Progenitor cell of endocrine pancreas (in vitro differentiated cells): ENCODE data around the gene LCTL. TPM values are rescaled to one million over a fixed set of nuclear protein-coding genes. Genes with fewer than 3 reads are reported as not detected.
A peak's percentile ranks its signal among the peaks of the same experiment; 100 is the strongest.
"Not testable (repeated sequence)": the region's sequence is repeated elsewhere in the genome, so short reads cannot be mapped to it uniquely, and the experiment has no call there.

Source experiments
- DNase-seq: peaks from one replicate; pipeline ENCODE4 v3.0.0; 2021; ENCODE audit warnings: low spot score; ENCODE audit not compliant: unreplicated experiment
- H3K27ac Mint-ChIP-seq: 2 replicates; pipeline ENCODE4 v1.8.0; 2021; ENCODE audit warnings: mild to moderate bottlenecking, moderate library complexity, mixed read lengths
- H3K27me3 Mint-ChIP-seq: 2 replicates; pipeline ENCODE4 v1.8.0; 2021; ENCODE audit warnings: mixed read lengths
- H3K36me3 Mint-ChIP-seq: 2 replicates; pipeline ENCODE4 v1.8.0; 2022; ENCODE audit warnings: mixed read lengths; ENCODE audit not compliant: insufficient read depth
- H3K4me1 Mint-ChIP-seq: 2 replicates; pipeline ENCODE4 v1.8.0; 2021; ENCODE audit warnings: low read depth, mixed read lengths
- H3K4me3 Mint-ChIP-seq: 2 replicates; pipeline ENCODE4 v1.8.0; 2021; ENCODE audit warnings: low read depth, mild to moderate bottlenecking, moderate library complexity, mixed read lengths
- H3K9me3 Mint-ChIP-seq: 2 replicates; pipeline ENCODE4 v1.8.0; 2021; ENCODE audit warnings: low read depth, mixed read lengths
- total RNA-seq: library from RNA; stranded (reverse); gene quantifications from 2 replicates; pipeline ENCODE4 v1.2.1, GENCODE V29; 2021
- TF ChIP-seq, protein P1 (sequence below): fragments of 200-600 bp; sonication (generic); IDR thresholded peaks from one replicate; pipeline ENCODE4 v1.5.0; 2021; ENCODE audit warnings: antibody characterized with exemption, mild to moderate bottlenecking; ENCODE audit not compliant: unreplicated experiment

Gene LCTL
- total RNA-seq, 1 donor from 2014 or later, result 1.5 TPM

DNA sequence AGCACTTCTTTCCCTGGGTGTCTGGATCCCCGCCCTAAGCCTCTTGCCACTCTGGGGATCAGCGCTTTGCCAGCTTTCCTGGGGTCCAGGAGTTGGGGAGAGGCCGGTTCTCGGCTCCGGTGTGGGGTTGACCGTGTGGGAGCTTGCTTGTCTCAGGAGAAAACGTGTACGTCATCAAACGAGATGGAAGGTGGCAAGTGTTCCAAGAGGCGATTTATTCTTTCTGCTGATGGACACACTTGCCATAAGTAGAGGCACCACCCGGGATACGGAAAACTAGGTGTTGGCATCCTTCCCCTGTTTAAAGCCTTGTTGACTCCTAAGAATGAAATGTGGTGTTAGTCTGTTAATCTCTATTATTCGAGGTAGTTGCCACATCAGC, 60.4 kb downstream of the LCTL start:
- Mint-ChIP-seq H3K4me3 (peak overlapping the region; percentile 95), H3K27ac (peak overlapping the region; percentile 99), H3K9me3 (no peaks in the 10 kb centered on the region), H3K27me3 (no peaks in the 10 kb centered on the region), H3K36me3 (peaks cover 21% of the 10 kb centered on the region), H3K4me1 (peaks cover 34% of the 10 kb centered on the region)
- TF ChIP-seq, protein P1, sequence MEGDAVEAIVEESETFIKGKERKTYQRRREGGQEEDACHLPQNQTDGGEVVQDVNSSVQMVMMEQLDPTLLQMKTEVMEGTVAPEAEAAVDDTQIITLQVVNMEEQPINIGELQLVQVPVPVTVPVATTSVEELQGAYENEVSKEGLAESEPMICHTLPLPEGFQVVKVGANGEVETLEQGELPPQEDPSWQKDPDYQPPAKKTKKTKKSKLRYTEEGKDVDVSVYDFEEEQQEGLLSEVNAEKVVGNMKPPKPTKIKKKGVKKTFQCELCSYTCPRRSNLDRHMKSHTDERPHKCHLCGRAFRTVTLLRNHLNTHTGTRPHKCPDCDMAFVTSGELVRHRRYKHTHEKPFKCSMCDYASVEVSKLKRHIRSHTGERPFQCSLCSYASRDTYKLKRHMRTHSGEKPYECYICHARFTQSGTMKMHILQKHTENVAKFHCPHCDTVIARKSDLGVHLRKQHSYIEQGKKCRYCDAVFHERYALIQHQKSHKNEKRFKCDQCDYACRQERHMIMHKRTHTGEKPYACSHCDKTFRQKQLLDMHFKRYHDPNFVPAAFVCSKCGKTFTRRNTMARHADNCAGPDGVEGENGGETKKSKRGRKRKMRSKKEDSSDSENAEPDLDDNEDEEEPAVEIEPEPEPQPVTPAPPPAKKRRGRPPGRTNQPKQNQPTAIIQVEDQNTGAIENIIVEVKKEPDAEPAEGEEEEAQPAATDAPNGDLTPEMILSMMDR, result no peak
- no peak for DNase-seq

GRCh38 chr15:66504563-66505429, 61.0 kb downstream of the LCTL start, which contains the start of the genes RPL4 and ZWILCH:
TSS of gene RPL4 (minus strand) at chr15:66504855. CDS start at chr15:66504790, 65 bp downstream.
TSS of gene ZWILCH (plus strand) at chr15:66505326. CDS start at chr15:66505339, 13 bp downstream.
- peak; percentile 29 for DNase-seq
- peaks cover 27% of the 10 kb centered on the region for H3K36me3 Mint-ChIP-seq
- TF ChIP-seq, protein P1, result no peak
- H3K27me3 Mint-ChIP-seq, result no peaks in the 10 kb centered on the region
- peak within 1 kb of the TSS; percentile 99 for H3K27ac Mint-ChIP-seq
- H3K4me1 Mint-ChIP-seq, result peaks cover 34% of the 10 kb centered on the region
- no peaks in the 10 kb centered on the region for H3K9me3 Mint-ChIP-seq
- H3K4me3 Mint-ChIP-seq, result peak within 1 kb of the TSS; percentile 95

GRCh38 chr15:66503780-66504562, 61.8 kb downstream of the LCTL start:
- Mint-ChIP-seq H3K27me3 (no peaks in the 10 kb centered on the region), H3K36me3 (peaks cover 26% of the 10 kb centered on the region), H3K27ac (peak overlapping the region; percentile 99), H3K9me3 (no peaks in the 10 kb centered on the region), H3K4me3 (peak overlapping the region; percentile 95), H3K4me1 (peaks cover 34% of the 10 kb centered on the region)
- TF ChIP-seq, protein P1, result no peak
- no peak for DNase-seq

DNA sequence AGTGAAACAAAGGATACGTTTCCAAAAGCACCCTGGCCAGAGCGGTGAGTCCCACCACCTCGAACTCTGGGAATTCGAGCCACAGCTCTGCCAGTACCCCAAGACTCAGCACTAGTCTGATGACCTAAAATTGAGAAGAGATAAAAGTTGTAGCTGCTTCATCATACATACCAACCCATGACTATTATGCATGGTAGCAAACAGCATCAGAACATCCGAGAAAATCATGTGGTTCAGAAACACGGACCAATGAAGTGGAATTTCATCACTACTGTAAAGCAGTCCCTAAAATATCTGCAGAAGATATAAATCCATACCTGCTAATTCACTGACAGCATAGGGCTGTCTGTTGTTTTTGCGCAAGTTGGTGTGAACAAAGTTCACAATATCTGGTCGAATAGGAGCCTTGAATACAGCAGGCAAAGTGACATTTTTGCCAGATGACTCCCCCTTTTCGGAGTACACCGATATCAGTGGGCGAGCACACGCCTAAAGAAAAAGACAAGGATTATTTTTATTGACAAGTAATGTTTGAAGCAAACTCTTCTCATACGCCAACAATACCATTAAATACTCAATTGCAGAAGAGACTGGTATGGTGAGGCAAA, 62.7 kb downstream of the LCTL start:
- Mint-ChIP-seq H3K4me3 (peak overlapping the region; percentile 95), H3K4me1 (peaks cover 33% of the 10 kb centered on the region), H3K27ac (peak overlapping the region; percentile 88), H3K36me3 (peaks cover 30% of the 10 kb centered on the region)
- H3K9me3 Mint-ChIP-seq, DNase-seq, H3K27me3 Mint-ChIP-seq: not testable (repeated sequence)

DNA sequence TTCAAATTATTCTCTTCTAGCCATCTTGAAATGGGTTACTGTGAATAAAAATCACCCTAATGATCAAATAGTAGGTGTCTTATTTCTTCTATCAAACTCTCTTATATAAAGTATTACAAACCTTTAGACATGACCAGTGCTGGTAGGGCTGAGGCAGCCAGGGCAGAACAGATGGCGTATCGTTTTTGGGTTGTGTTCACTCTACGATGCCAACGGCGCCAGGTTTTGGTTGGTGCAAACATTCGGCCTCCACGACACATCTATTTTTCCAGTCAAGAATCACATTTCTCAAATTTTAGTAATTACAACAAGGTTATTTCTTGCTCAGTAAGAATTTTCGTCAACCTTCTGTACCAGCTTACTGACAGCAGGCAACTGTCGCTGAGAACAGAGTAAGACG, 63.3 kb downstream of the LCTL start:
- Mint-ChIP-seq H3K4me1 (peaks cover 33% of the 10 kb centered on the region), H3K4me3 (peak overlapping the region; percentile 95), H3K9me3 (no peaks in the 10 kb centered on the region), H3K36me3 (peaks cover 35% of the 10 kb centered on the region), H3K27me3 (no peaks in the 10 kb centered on the region), H3K27ac (peak overlapping the region; percentile 88)
- TF ChIP-seq, protein P1, result no peak
- no peak for DNase-seq

GRCh38 chr15:66500346-66500745, 65.5 kb downstream of the LCTL start:
- not testable (repeated sequence) for DNase-seq, H3K4me3 Mint-ChIP-seq, H3K27me3 Mint-ChIP-seq, H3K9me3 Mint-ChIP-seq, H3K27ac Mint-ChIP-seq
- peaks cover 37% of the 10 kb centered on the region for H3K36me3 Mint-ChIP-seq
- peaks cover 26% of the 10 kb centered on the region for H3K4me1 Mint-ChIP-seq
